ENCODE measurements around the gene TBC1D10B. TPM values are rescaled to one million over a fixed set of nuclear protein-coding genes. Genes with fewer than 3 reads are reported as not detected.
"Not testable (repeated sequence)": the region's sequence is repeated elsewhere in the genome, so short reads cannot be mapped to it uniquely, and the experiment has no call there.

TBC1D10B gene
- total RNA-seq, 1 experiment from 2014 or later = 10.4 TPM

- no peak for DNase-seq (ENCODE audit: low spot score)
Observed at GRCh38 chr16:30397776-30398660, 27.7 kb upstream of the TBC1D10B start.

GRCh38 chr16:30397056-30397455 is 26.8 kb upstream of the TBC1D10B start:
- DNase-seq (ENCODE audit: low spot score) = no peak

GRCh38 chr16:30396627-30397026 is 26.3 kb upstream of the TBC1D10B start:
- DNase-seq (ENCODE audit: low spot score) = not testable (repeated sequence)

- no peak for DNase-seq (ENCODE audit: low spot score)
Observed at GRCh38 chr16:30395992-30396585, 25.8 kb upstream of the TBC1D10B start.

- DNase-seq (ENCODE audit: low spot score) = peak; percentile 39
Observed at GRCh38 chr16:30395155-30395991, 25.1 kb upstream of the TBC1D10B start, which contains the start of gene ZNF48. ZNF48 (plus strand) TSS chr16:30395420; CDS start chr16:30395795, 375 bp downstream.

- DNase-seq (ENCODE audit: low spot score) = no peak
Observed at GRCh38 chr16:30394592-30395154, 24.4 kb upstream of the TBC1D10B start.

GRCh38 chr16:30383521-30383920 is 13.2 kb upstream of the TBC1D10B start:
- no peak for DNase-seq (ENCODE audit: low spot score)

GRCh38 chr16:30382111-30382881 is 12.0 kb upstream of the TBC1D10B start, which contains the start of gene SEPTIN1:
SEPTIN1 (minus strand) TSS chr16:30382561; CDS start chr16:30382542, 19 bp downstream.
- no peak for DNase-seq (ENCODE audit: low spot score)

GRCh38 chr16:30381291-30382041 is 11.2 kb upstream of the TBC1D10B start:
- no peak for DNase-seq (ENCODE audit: low spot score)

GRCh38 chr16:30380803-30381208 is 10.5 kb upstream of the TBC1D10B start:
- no peak for DNase-seq (ENCODE audit: low spot score)

- DNase-seq (ENCODE audit: low spot score) = no peak
Observed at GRCh38 chr16:30380072-30380802, 9.9 kb upstream of the TBC1D10B start.

- no peak for DNase-seq (ENCODE audit: low spot score)
Observed at GRCh38 chr16:30379158-30379783, 9.0 kb upstream of the TBC1D10B start.

GRCh38 chr16:30378236-30379157 is 8.2 kb upstream of the TBC1D10B start:
- peak; percentile 93 for DNase-seq (ENCODE audit: low spot score)

- DNase-seq (ENCODE audit: low spot score) = peak; percentile 75
Observed at GRCh38 chr16:30377812-30378235, 7.5 kb upstream of the TBC1D10B start.

GRCh38 chr16:30377050-30377811 is 6.9 kb upstream of the TBC1D10B start:
- no peak for DNase-seq (ENCODE audit: low spot score)

GRCh38 chr16:30376461-30376902 is 6.2 kb upstream of the TBC1D10B start:
- DNase-seq (ENCODE audit: low spot score) = no peak

- no peak for DNase-seq (ENCODE audit: low spot score)
Observed at GRCh38 chr16:30375864-30376263, 5.6 kb upstream of the TBC1D10B start.
